H9 (cell line): Measurements from ENCODE around the gene CDH26. TPM values are rescaled to one million over a fixed set of nuclear protein-coding genes. Genes with fewer than 3 reads are reported as not detected.

Source experiments
- DNase-seq: peaks from one replicate; pipeline ENCODE4 v3.0.0-alpha.2; 2017
- H2AFZ ChIP-seq: one replicate; pipeline ENCODE4 v1.6.1; 2013; ENCODE audit warnings: mild to moderate bottlenecking, low read length, control low read depth, moderate library complexity
- H2AK5ac ChIP-seq: 2 replicates; pipeline ENCODE4 v1.6.1; 2013; ENCODE audit warnings: low read length, control low read depth, mixed read lengths; ENCODE audit not compliant: insufficient read length
- H2BK120ac ChIP-seq: one replicate; pipeline ENCODE4 v1.6.1; 2013; ENCODE audit warnings: low read depth, mild to moderate bottlenecking, low read length, control low read depth, inconsistent platforms; ENCODE audit not compliant: poor library complexity, severe bottlenecking
- H2BK12ac ChIP-seq: 2 replicates; pipeline ENCODE4 v1.6.1; 2013; ENCODE audit warnings: low read length, control low read depth, mixed read lengths, low read depth; ENCODE audit not compliant: insufficient read length
- H2BK15ac ChIP-seq: 2 replicates; pipeline ENCODE4 v1.6.1; 2013; ENCODE audit warnings: low read depth, low read length, control low read depth
- H2BK20ac ChIP-seq: one replicate; pipeline ENCODE4 v1.6.1; 2013; ENCODE audit warnings: low read depth, mild to moderate bottlenecking, low read length, control low read depth, inconsistent platforms; ENCODE audit not compliant: poor library complexity, severe bottlenecking
- H2BK5ac ChIP-seq: 2 replicates; pipeline ENCODE4 v1.6.1; 2013; ENCODE audit warnings: low read length, control low read depth, mixed read lengths; ENCODE audit not compliant: insufficient read length
- H3K14ac ChIP-seq: 2 replicates; pipeline ENCODE4 v1.6.1; 2013; ENCODE audit warnings: low read length, control low read depth; ENCODE audit not compliant: insufficient read depth
- H3K18ac ChIP-seq: 2 replicates; pipeline ENCODE4 v1.6.1; 2013; ENCODE audit warnings: low read depth, mild to moderate bottlenecking, mixed read lengths, low read length, control low read depth; ENCODE audit not compliant: insufficient read length
- H3K23ac ChIP-seq: 2 replicates; pipeline ENCODE4 v1.6.1; 2013; ENCODE audit warnings: low read length, control low read depth, mixed read lengths, low read depth; ENCODE audit not compliant: insufficient read length
- H3K23me2 ChIP-seq: 2 replicates; pipeline ENCODE4 v1.6.1; 2013; ENCODE audit warnings: low read depth, mild to moderate bottlenecking, mixed read lengths, low read length, control low read depth; ENCODE audit not compliant: insufficient read length, poor library complexity, severe bottlenecking
- H3K27ac ChIP-seq: 2 replicates; pipeline ENCODE4 v1.5.1; 2013; ENCODE audit warnings: low read length, control low read depth, mixed read lengths, low read depth; ENCODE audit not compliant: insufficient read length
- H3K27me3 ChIP-seq: 2 replicates; pipeline ENCODE4 v1.6.1; 2013; ENCODE audit warnings: low read length, control low read depth, inconsistent platforms; ENCODE audit not compliant: insufficient read depth
- H3K4ac ChIP-seq: 2 replicates; pipeline ENCODE4 v1.6.1; 2013; ENCODE audit warnings: low read depth, mild to moderate bottlenecking, control low read depth, inconsistent platforms, low read length, moderate library complexity
- H3K4me1 ChIP-seq: 2 replicates; pipeline ENCODE4 v1.6.1; 2013; ENCODE audit warnings: low read length, control low read depth, inconsistent platforms; ENCODE audit not compliant: insufficient read depth
- H3K4me2 ChIP-seq: 2 replicates; pipeline ENCODE4 v1.6.1; 2013; ENCODE audit warnings: low read length, control low read depth, mixed read lengths; ENCODE audit not compliant: insufficient read length, insufficient read depth
- H3K56ac ChIP-seq: 2 replicates; pipeline ENCODE4 v1.6.1; 2013; ENCODE audit warnings: low read depth, mild to moderate bottlenecking, mixed read lengths, low read length, control low read depth; ENCODE audit not compliant: insufficient read length
- H3K79me1 ChIP-seq: 2 replicates; pipeline ENCODE4 v1.6.1; 2013; ENCODE audit warnings: low read depth, mild to moderate bottlenecking, moderate library complexity, low read length, control low read depth, inconsistent platforms; ENCODE audit not compliant: insufficient read depth, poor library complexity, severe bottlenecking
- H3K79me2 ChIP-seq: 2 replicates; pipeline ENCODE4 v1.6.1; 2013; ENCODE audit warnings: low read length, control low read depth, inconsistent platforms; ENCODE audit not compliant: insufficient read depth
- H3K9ac ChIP-seq: 2 replicates; pipeline ENCODE4 v1.6.1; 2013; ENCODE audit warnings: low read length, control low read depth, mixed read lengths; ENCODE audit not compliant: insufficient read length; ENCODE audit errors: extremely low read depth
- H3K9me3 ChIP-seq: one replicate; pipeline ENCODE4 v1.6.1; 2013; ENCODE audit warnings: low read depth, low read length, inconsistent platforms; ENCODE audit not compliant: control insufficient read depth
- H3T11ph ChIP-seq: one replicate; pipeline ENCODE4 v1.6.1; 2013; ENCODE audit warnings: mild to moderate bottlenecking, low read length, control low read depth, inconsistent platforms
- H4K20me1 ChIP-seq: one replicate; pipeline ENCODE4 v1.6.1; 2013; ENCODE audit not compliant: control insufficient read depth, insufficient read length, insufficient read depth
- H4K5ac ChIP-seq: 2 replicates; pipeline ENCODE4 v1.6.1; 2013; ENCODE audit warnings: low read depth, mild to moderate bottlenecking, mixed read lengths, low read length, control low read depth; ENCODE audit not compliant: insufficient read length
- H4K8ac ChIP-seq: replicated peaks from 2 replicates; pipeline ENCODE4 v1.6.1; 2013; ENCODE audit warnings: low read length, control low read depth, mixed read lengths, low read depth; ENCODE audit not compliant: insufficient read length
- H4K91ac ChIP-seq: 2 replicates; pipeline ENCODE4 v1.6.1; 2013; ENCODE audit warnings: low read depth, mild to moderate bottlenecking, moderate library complexity, mixed read lengths, low read length, control low read depth; ENCODE audit not compliant: insufficient read length
- H3K27ac Mint-ChIP-seq, 3 experiments: 2 replicates in 2 of 3; 3 replicates in 1 of 3; pipeline ENCODE4 v1.8.0; 2020 to 2021; ENCODE audit warnings: mixed read lengths in 3 of 3, mild to moderate bottlenecking in 1 of 3, moderate library complexity in 1 of 3
- H3K27me3 Mint-ChIP-seq: 2 replicates; pipeline ENCODE4 v1.8.0; 2021; ENCODE audit warnings: low read depth, mild to moderate bottlenecking, moderate library complexity, mixed read lengths
- H3K36me3 Mint-ChIP-seq, 3 experiments: 2 replicates in 2 of 3; 3 replicates in 1 of 3; pipeline ENCODE4 v1.8.0; 2020 to 2021; ENCODE audit warnings: low read depth in 3 of 3, mixed read lengths in 3 of 3; ENCODE audit not compliant: insufficient read depth in 1 of 3
- H3K4me1 Mint-ChIP-seq, 2 experiments: 2 replicates each; pipeline ENCODE4 v1.8.0; 2020; ENCODE audit warnings: mixed read lengths in 2 of 2
- H3K4me3 Mint-ChIP-seq, 2 experiments: 2 replicates in 1 of 2; 3 replicates in 1 of 2; pipeline ENCODE4 v1.8.0; 2020 to 2021; ENCODE audit warnings: mild to moderate bottlenecking in 2 of 2, mixed read lengths in 2 of 2, moderate library complexity in 1 of 2
- H3K9me3 Mint-ChIP-seq, 2 experiments: 2 replicates in 1 of 2; 3 replicates in 1 of 2; pipeline ENCODE4 v1.8.0; 2020; ENCODE audit warnings: mild to moderate bottlenecking in 2 of 2, mixed read lengths in 2 of 2, moderate library complexity in 1 of 2
- WGBS: extraction: QIAGEN DNeasy Blood & Tissue Kit; methylation state at CpG from one replicate; pipeline ENCODE4 v1.1.7; 2013; ENCODE audit warnings: missing lambda C conversion rate, low lambda C conversion rate, mixed read lengths; ENCODE audit not compliant: insufficient read length; ENCODE audit errors: extremely low coverage; 5-methylcytosine and 5-hydroxymethylcytosine counted together
- total RNA-seq: library from RNA; stranded (reverse); gene quantifications from 2 replicates; pipeline ENCODE4 v1.2.1, GENCODE V29; 2021
- TF ChIP-seq, protein P1 (sequence below): fragments of 200-600 bp; sonication (generic); conservative IDR thresholded peaks from 3 replicates; pipeline ENCODE4 v1.8.0; 2021; ENCODE audit warnings: antibody characterized with exemption, mild to moderate bottlenecking

The CDH26 gene
- total RNA-seq, 1 experiment from 2014 or later = 0.79 TPM

DNA sequence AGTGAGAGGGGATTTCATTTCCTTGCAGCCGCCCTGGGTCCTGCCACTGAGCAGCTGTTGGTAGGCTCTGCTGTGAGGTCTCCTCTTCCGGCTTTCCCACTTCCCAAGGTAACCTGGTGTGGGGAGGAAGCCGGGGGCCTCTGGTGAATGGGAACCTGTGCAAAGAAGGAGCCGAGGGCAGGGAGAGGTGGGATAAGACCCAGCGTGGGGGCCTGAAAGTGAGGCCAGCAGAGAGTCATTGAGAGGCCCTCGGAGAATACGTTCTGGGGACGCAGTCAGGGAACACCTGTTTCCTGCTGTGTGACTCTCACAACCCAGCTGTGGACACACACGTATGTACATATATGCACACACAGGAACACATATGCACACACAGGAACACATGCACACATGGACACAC is 100.7 kb downstream of the CDH26 start:
- peaks cover 11% of the 10 kb centered on the region for H3K27me3 Mint-ChIP-seq
- WGBS = no CpG with 5 or more reads among the region's 9 CpGs
- no peak overlapping the region for H2BK20ac ChIP-seq
- no peak overlapping the region for H2AK5ac ChIP-seq
- no peak overlapping the region for H2BK120ac ChIP-seq
- H3K23me2 ChIP-seq = no peaks in the 10 kb centered on the region
- H3K18ac ChIP-seq = no peak overlapping the region
- no peak overlapping the region for H4K91ac ChIP-seq
- no peak overlapping the region for H2BK15ac ChIP-seq
- no peak overlapping the region for H3K4me2 ChIP-seq
- H3K14ac ChIP-seq = no peak overlapping the region; the same call in 1 of the 2 replicates
- H3K27me3 ChIP-seq = no peaks in the 10 kb centered on the region
- no peaks in the 10 kb centered on the region; a peak in 2 of 5 replicates for H3K9me3 Mint-ChIP-seq
- H3K4me1 ChIP-seq = no peaks in the 10 kb centered on the region
- H3K79me2 ChIP-seq = no peaks in the 10 kb centered on the region
- H2AFZ ChIP-seq = no peak overlapping the region
- H3K79me1 ChIP-seq = no peaks in the 10 kb centered on the region
- DNase-seq = no peak
- no peak overlapping the region for H3K9ac ChIP-seq
- H3T11ph ChIP-seq = no peak overlapping the region
- H3K23ac ChIP-seq = no peak overlapping the region
- TF ChIP-seq, protein P1, sequence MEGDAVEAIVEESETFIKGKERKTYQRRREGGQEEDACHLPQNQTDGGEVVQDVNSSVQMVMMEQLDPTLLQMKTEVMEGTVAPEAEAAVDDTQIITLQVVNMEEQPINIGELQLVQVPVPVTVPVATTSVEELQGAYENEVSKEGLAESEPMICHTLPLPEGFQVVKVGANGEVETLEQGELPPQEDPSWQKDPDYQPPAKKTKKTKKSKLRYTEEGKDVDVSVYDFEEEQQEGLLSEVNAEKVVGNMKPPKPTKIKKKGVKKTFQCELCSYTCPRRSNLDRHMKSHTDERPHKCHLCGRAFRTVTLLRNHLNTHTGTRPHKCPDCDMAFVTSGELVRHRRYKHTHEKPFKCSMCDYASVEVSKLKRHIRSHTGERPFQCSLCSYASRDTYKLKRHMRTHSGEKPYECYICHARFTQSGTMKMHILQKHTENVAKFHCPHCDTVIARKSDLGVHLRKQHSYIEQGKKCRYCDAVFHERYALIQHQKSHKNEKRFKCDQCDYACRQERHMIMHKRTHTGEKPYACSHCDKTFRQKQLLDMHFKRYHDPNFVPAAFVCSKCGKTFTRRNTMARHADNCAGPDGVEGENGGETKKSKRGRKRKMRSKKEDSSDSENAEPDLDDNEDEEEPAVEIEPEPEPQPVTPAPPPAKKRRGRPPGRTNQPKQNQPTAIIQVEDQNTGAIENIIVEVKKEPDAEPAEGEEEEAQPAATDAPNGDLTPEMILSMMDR = no peak
- no peaks in the 10 kb centered on the region for H3K9me3 ChIP-seq
- no peak overlapping the region for H3K56ac ChIP-seq
- no peak overlapping the region for H4K8ac ChIP-seq
- H3K36me3 Mint-ChIP-seq = no peaks in the 10 kb centered on the region
- H2BK5ac ChIP-seq = no peak overlapping the region
- no peak overlapping the region for H3K4me3 Mint-ChIP-seq
- H2BK12ac ChIP-seq = no peak overlapping the region
- H4K20me1 ChIP-seq = no peaks in the 10 kb centered on the region
- H3K27ac Mint-ChIP-seq = no peak overlapping the region; a peak in 1 of 7 replicates
- H4K5ac ChIP-seq = no peak overlapping the region
- no peak overlapping the region for H3K27ac ChIP-seq
- peaks cover 16% of the 10 kb centered on the region in 2 experiments for H3K4me1 Mint-ChIP-seq
- no peak overlapping the region for H3K4ac ChIP-seq
